HPDE6-E6E7 (cell line): Measurements from ENCODE around the gene DBF4B.
"Not testable (repeated sequence)": the region's sequence is repeated elsewhere in the genome, so short reads cannot be mapped to it uniquely, and the experiment has no call there.

Experiments
- DNase-seq: peaks from one replicate; pipeline ENCODE4 v3.0.0; 2011; ENCODE audit warnings: missing footprints; ENCODE audit errors: extremely low spot score

Gene DBF4B, protein sequence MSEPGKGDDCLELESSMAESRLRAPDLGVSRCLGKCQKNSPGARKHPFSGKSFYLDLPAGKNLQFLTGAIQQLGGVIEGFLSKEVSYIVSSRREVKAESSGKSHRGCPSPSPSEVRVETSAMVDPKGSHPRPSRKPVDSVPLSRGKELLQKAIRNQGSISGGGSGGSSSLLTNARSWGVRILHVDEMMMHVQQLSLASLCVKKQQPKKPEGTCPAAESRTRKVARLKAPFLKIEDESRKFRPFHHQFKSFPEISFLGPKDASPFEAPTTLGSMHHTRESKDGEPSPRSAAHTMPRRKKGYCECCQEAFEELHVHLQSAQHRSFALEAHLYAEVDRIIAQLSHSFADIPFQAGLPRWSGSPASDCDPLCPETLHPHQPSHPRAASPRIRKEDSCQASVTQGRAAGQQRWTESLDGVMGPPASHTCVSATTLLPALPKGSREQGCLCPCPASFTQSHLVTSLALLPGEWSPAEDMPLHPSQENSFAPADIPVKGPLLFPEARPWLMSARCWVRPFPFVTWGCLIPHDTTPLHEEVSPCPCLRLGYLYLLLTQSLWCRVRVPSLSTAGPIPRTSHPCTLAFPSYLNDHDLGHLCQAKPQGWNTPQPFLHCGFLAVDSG

DNA sequence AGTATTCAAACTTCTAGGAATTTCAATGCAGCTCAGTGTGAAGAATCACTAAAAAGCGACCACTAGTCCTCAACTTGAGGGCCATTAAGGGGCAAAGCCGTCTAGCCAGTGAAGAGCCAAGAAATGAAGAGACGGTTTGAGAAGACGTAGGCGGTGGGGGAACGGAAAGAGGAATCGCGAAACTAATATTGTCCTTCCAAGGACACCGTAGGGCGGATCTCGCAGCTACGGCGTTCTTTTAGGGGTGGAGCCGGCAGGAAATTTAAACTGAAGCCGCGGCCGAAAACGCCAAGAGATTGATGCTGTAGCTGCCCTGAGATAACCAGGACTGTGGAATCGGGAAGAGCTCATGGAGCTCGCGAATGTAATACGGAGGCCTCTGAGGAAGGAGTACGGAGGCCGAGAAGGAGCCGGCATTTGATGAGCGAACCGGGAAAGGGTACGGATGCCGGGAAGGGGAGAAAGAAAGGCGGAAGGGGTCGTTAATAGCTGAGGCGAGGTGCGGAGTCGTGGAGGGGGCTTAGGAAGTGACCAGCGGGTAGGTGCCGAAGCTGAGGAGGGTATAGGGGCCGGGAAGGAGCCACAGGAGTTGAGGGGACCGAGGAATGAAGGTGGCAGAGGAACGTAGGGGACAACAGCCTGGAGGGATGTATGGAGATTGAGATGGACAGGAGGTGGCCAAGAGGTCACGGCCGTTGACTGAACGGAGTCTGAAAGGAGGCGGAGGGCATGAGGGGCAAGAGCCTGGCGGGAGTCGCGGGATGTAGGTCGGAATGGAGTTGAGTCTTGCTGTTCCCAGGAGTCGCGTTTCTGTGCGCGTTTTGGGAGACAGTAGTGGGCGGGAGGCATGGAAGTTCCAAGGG lies at the start of gene DBF4B:
Gene DBF4B, plus strand, starts transcription at position 265 of the 863 bp plus-strand sequence. Its CDS starts 156 bp downstream, at position 421.
- DNase-seq: peak; percentile 96

DNA sequence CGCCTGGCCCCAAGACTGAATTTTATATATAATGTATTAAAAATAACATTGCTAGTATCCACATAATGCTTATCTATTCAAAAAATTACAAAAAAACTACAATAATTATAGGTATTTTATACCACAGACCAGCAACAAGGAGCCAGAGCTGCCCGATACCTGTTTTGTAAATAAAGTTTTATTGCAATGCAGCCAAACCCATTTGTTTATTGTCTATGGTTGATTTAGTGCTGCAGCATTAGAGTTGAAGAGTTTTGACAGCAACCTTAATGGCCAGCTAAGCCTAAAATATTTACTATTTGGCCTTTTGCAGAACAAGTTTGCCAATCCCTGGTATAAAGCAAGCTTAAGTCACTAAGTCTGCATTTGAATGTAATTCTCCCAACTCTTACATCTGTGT lies 46.6 kb upstream of the DBF4B start:
- DNase-seq: no peak

DNA sequence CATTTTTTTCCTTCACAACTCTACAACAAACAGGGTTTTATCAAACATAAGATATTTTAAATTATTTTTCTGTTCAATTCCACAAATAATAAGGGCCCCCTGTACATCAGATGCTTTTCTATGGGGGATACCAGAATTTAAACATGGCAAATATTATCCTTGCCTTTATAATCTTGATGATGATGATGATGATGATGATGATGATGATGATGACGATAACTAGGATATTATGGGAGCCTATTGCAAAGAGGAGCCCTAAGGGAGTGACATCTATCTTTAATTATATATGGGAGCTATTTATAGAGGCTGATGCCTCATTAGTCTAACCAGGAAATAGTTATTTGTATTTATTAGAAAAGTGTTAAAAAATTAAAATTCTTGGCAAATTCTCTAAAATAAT lies 45.4 kb upstream of the DBF4B start:
- no peak for DNase-seq

DNA sequence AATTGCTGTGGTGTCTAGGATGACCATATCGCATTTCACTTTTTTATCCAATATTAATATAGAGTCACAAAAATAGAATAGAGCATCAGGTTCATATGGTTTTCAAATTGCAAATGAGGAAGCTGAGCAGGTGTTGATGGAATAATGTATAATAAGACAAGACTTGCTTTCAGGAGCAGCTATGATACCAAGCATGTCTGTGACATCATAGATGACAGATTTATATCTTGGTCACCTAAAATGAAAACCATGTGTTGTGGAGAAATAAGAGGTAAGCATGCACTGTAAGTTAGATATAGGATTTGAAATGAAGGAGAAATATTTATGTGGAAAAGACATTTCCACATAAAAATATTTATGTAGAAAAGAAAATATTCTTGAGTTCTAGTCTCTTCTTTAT lies 43.6 kb upstream of the DBF4B start:
- no peak for DNase-seq

DNA sequence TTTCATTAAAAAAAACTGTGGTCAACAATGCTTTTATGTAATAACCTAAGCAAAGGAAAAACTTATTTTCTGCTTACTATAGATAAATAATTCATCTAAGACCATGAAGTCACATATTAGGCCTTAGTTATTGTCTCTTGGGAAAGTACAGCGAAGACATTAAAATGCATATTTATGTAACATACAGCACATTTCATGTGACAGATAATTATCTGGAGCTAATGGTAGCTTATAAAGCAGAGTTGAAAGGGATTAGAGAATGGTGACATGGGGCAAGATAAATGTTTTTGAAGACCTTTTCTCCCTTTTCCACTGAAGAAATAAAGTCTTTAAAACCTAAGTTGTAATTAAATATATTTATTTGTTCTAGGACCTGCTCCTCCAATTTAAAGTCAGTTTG lies 42.5 kb upstream of the DBF4B start:
- DNase-seq: no peak

DNA sequence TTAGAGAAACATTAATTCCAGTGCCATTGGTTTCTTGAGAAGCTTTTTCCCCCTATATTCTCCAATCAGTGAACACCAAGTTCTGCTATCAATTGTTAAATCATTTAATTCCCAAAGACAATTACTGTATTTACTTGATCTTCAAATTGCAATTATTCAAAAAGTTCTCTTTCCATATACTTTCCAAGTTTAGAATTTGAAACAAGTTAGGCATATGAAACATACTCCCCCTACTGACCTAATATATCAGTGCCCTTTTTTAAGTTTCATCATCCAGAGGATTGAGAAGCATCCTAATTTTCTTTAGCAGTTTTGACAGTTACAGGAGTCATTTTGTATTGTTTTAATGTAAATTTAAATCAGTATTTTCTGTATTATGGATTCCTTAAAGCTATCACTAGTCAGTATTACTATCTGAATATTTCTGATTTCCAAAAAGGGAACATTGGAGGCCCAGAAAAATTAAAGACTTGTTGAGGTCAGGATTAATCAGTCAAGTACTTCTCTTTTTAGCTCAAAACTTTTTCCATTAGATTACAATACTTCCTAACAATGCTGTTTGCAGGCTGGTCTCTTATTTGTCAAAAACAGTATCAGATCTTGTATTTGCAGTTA lies 35.9 kb upstream of the DBF4B start:
- no peak for DNase-seq

DNA sequence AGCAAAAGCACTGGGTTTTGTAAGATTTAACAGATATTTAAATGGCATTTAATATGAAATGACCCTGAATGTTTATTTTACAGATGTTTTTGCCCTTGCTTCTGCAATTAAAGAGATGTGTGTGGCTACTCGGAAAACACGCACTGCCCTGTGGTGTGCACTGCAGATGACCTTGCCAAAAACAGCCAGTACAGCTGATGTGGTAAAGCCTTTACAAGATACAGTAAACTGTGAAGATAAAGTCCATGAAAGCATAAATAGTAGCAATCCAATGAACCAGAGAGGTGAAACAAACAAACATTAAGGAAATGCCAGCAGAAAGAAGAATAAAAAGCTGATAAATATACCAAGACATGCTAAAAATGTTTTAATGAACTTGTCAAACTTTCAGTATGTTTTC lies 34.6 kb upstream of the DBF4B start:
- no peak for DNase-seq

DNA sequence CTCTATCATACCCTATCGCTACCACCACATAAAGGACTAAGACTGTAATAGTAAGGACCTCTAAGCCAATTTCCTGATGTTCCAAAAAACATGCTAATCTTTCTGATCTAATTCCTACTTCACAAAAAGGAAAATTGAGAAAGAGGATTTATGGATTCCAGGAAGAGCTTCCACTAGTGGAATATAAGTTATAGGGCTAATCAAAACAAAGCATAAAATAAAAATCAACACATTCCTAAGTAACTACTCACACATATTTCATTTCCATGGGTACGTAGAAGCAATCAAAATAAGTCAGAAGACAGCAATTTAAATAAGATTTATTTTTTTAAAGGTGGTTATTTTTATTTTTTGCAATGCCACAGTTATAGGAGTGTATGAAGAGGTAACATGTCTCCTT lies 31.3 kb upstream of the DBF4B start:
- DNase-seq: no peak

DNA sequence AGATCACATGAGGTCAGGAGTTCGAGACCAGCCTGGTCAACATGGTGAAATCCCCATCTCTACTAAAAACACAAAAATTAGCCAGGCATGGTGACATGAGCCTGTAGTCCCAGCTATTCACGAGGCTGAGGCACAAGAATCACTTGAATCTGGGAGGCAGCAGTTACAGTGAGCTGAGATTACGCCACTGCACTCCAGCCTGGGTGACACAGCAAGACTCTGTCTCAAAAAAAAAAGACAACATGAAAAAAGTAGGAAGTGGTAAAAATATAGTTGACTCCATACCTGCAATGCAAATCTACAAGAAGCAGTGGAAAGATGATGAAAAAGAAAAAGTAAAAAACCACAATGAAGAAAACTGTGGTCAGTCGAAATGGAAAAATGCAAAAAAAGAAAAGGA lies 25.2 kb upstream of the DBF4B start:
- not testable (repeated sequence) for DNase-seq

DNA sequence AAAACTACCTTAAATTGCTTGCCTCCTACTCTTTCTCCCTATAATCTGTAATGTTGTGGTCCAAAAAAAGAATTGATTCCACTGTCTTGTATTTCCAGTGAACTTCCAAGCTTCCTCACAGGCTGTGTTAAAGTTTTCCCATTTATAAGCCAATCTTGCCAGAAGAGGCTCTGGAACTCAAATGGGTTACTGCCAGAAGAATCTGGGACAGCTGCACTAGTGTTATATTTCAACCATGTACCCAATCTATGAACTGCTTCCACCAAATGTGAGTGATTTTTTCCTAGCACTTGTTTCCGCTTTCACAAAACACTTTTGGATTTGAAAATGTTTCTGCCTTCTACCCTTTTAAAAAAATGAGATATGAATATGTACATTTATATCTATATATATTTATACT lies 20.7 kb upstream of the DBF4B start:
- no peak for DNase-seq

DNA sequence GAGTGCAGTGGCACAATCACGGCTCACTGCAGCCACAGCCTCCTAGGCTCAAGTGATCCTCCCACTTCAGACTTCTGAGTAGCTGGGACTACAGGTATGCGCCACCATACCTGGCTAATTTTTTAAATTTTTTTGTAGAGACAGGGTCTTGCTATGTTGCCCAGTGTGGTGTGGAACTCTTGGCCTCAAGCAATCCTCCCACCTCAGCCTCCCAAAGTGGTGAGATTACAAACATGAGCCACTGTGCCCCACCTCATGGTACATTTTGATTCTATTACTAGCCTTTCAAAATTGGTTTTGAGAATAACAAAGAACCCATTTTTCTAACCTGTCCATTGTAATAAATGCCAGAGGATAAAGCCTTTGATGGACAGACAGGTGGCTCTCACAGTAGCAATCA lies 20.3 kb upstream of the DBF4B start:
- DNase-seq: no peak

DNA sequence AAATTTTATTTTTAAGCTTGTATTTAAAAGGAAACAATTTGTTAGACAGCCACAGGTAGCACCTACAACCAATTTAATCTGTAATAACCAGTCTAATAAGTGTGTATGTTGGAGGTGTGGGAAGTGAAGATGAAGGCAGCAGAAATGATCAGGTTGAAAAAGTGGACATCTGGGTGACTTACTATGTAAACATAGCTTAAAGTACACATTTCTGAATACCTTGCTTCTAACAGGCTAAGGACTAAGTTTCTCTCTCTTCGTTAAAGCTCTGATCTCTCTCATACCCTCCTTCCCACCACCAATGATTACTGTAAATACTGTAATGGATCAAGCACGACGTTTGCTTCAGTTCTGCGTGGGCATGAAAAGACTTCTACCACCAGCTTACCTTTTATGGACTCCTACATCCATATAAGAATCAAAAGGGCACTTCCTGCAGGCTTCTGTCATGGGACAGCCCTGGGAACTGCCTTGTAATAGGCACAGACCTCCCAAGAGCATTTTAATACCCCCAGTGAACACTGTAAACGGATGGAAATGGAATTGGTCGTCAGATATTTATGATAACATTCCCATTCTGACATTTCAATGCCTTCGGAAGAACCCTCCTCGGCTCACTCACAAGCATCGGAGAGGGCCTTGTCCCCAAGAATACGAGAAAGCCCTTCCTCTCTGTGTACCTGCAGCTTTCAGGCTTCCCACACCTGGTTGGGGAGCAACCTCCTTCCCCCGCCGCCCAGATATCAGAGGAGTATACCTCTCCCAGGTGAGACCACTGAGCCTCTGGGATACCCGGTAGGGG lies 19.6 kb upstream of the DBF4B start:
- DNase-seq: peak; percentile 5

DNA sequence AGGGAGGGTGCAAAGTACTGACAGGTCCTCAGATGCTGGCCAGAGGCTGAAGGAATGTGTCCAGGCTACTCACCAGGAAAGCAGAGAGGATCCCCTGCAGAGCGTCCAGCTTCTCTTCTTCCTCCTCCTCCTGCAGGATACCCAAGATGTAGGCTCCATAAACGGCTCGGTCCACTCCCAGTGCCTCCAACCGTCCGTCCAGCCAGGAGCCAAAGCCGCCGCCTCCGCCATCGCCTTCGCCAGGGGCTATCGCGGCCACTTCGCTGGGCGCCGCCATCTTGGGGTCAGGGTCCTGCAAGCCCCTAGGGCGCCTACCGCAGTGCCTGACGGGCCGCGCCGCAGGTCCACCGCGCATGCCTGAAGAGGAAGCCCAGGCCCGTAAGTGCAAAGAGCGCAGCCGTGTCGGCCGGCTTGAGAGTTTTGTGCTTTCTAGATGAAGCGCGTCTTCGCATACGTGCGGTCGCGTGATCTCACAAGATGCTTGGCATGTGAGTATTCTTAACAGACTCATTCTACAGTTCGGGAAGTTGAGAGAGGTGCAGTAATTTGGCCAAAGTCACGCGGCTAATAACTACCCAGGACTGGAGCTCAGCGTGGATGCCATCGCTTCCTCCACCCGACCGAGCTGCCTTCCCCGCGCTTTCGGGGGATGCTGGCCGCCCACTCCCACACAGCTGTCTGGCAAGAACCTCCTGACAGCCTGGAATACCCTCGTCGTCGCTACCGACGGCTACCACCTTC lies 18.8 kb upstream of the DBF4B start, which contains the start of gene CCDC43:
Gene CCDC43, minus strand, starts transcription at position 300 of the 741 bp plus-strand sequence. Its CDS starts 23 bp downstream, at position 277.
- DNase-seq: peak; percentile 91

DNA sequence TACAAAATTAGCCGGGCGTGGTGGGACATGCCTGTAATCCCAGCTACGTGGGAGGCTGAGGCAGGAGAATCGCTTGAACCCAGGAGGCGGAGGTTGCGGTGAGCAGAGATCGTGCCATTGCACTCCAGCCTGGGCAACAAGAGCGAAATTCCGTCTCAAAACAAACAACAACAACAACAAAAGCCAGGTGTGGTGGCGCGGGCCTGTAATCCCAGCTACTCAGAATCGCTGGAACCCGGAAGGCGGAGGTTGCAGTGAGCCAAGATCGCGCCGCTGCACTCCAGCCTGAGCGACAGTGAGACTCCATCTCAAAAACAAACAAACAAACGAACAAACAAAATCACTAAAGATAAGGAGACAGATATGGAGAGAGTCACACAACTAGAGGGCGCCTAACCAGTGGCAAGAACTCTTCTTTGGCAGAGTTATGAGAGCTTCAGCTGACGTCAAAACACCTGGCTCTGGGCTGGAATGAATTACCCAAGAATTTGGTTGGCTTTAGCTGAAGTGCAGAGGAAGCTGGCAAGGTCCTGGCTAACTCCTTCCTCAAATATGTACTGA lies 17.6 kb upstream of the DBF4B start:
- DNase-seq: peak; percentile 27

DNA sequence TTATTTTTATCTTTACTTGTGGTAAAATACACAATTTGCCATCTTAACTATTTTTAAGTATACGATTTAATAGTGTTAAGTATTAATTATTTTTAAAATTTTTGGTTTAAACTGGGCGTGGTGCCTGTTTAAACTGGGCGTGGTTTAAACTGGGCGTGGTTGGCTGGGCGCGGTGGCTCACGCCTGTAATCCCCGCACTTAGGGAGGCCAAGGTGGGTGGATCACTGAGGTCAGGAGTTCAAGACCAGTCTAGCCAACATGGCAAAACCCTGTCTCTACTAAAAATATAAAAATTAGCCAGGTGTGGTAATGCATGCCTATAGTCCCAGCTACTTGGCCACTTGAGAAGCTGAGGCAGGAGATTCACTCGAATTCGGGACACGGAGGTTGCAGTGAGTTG lies 14.9 kb upstream of the DBF4B start:
- no peak for DNase-seq

DNA sequence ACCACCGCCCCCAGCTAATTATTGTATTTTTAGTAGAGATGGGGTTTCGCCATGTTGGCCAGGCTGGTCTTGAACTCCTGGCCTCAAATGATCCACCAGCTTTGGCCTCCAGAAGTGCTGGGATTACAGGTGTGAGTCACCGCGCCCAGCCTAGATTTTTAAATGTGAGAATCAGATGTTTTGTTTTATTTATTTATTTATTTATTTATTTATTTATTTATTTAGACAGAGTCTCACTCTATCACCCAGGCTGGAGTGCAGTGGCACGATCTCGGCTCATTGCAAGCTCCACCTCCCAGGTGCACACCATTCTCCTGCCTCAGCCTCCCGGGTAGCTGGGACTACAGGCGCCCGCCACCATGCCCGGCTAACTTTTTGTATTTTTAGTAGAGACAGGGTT lies 8.2 kb upstream of the DBF4B start:
- DNase-seq: not testable (repeated sequence)

DNA sequence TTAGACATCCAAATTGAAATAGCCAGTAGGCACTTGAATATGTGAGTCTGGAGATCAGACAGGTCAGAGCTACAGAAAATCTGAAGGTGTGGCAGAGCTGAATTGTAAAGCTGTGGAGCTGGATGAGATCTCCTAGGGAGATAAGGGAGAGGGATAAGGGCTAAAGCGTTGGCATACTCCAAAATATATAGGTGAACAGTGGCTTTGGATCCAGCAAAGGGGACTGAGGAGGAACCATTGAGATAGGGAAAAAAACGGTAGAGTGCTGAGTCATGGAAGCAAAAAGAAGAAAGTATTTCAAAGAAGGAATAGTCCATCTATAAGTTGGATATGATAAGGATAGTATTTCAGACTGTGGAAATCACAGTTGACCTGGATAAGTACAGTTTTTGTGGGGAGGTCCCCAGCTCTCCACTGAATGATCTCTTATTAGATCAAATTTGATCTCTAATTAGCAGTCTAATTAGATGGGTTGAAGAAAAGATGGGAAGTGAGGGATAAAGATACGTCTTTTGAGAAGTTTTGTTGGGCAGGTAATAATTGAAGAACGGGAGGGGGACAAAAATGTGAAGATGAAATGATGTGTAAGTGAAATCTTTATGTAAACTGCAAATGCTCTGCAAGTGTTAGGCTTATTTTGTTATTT lies 587 bp upstream of the DBF4B start:
- DNase-seq: no peak

DNA sequence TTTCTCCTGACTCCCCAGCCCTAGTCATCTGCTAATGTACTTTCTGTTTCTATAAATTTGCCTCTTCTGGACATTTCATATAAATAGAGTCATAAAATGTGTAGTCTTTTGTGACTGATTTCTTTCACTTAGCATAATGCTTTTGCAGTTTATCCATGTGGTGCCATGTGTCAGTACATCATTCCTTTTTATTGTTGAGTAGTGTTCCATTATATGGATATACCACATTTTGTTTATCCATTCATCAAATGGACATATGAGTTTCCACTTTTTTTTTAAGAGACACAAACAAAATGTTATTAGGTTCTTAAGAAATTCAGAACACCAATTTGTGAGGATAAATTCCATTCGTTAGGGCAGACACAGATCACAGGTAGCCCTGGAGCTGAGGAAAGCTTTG lies 11.0 kb downstream of the DBF4B start:
- no peak for DNase-seq

DNA sequence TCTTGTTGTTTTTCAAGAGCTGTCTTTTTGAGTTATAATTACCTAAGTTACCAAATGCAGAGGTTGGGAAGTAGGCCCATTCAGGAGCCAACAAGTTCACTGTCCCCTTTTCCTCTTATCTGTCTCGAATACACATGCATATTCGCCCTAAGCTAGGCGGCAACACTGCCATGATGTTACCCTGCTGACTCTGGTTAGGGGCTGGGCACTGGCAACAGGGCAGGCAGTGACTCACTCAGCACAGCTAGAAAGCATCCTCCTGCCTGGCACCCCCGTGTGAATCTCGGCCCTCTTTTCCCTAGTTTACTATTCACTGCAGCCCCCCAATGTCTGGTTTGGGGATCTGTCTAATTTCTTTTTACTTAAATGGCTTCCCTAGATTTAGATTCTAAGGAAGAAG lies 13.8 kb downstream of the DBF4B start:
- no peak for DNase-seq

DNA sequence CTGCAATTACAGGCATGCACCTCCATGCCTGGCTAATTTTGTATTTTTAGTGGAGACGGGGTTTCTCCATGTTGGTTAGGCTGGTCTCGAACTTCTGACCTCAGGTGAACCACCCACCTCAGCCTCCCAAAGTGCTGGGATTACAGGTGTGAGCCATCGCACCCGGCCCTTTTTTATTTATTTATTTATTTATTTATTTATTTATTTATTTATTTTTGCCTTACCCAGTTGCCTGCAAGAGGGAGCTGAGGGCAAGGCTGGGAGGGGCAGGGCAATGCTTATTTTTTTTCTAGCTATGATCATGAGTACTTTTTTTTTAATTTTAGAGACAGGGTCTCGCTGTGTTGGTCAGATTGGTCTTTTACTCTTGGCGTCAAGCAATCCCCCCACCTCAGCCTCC lies 17.7 kb downstream of the DBF4B start:
- not testable (repeated sequence) for DNase-seq
